C4-2B (cell line): ENCODE data around the gene GAS6.

ENCODE experiments used
- ZFX ChIP-seq: fragments of 450-650 bp; IDR thresholded peaks from 2 replicates; pipeline ENCODE4 v1.6.1; 2017
- TF ChIP-seq, protein P1 (sequence below): fragments of 450-650 bp; conservative IDR thresholded peaks from 2 replicates; pipeline ENCODE4 v1.5.1; 2017; ENCODE audit warnings: mild to moderate bottlenecking

DNA sequence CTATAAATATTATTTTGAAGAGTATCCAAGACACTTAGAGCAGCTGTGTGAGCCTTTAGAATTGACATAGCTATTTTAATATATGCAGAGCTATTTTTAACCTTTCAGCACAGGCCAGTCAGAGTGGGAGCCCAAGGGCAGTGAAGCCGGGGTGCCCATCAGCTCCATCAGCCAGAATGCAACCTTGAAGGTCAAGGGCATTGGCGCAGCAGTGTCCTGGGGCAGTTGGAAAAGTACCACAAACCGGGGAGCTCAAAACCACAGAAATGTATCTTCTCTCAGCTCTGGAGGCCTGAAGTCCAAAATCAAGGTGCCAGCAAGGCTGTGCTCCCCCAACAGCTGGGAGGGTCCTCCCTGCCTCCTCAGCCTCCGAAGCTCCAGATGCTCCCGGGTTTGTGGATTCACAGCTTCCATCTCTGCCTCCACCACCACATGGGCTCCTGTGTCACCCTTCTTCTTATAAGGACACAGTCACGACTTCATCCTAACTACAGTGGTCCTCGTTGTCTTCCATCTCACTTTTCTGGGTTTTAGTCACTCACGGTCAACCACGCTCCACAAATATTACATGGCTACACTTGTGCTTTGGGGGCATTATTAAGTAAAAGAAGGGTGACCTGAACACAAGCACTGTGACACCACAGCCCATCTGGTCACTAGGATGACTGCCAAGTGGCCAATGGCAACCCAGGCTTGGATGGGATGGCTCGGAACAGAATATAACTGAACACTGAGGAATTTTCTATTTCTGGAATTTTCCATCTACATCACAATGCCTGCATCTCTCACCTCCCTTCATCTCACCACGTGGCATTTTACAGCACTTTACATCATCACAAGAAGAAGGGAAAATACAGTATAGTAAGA is 15.9 kb upstream of the GAS6 start:
- TF ChIP-seq, protein P1, sequence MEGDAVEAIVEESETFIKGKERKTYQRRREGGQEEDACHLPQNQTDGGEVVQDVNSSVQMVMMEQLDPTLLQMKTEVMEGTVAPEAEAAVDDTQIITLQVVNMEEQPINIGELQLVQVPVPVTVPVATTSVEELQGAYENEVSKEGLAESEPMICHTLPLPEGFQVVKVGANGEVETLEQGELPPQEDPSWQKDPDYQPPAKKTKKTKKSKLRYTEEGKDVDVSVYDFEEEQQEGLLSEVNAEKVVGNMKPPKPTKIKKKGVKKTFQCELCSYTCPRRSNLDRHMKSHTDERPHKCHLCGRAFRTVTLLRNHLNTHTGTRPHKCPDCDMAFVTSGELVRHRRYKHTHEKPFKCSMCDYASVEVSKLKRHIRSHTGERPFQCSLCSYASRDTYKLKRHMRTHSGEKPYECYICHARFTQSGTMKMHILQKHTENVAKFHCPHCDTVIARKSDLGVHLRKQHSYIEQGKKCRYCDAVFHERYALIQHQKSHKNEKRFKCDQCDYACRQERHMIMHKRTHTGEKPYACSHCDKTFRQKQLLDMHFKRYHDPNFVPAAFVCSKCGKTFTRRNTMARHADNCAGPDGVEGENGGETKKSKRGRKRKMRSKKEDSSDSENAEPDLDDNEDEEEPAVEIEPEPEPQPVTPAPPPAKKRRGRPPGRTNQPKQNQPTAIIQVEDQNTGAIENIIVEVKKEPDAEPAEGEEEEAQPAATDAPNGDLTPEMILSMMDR: no peak
- TF ChIP-seq ZFX: no peak
